T-helper 2 cell treated with Interferon-gamma antibody and Interleukin-4, amounts not matched to agents 5 μg/mL and 100 μg/mL, for 36 hours (primary cell): ENCODE data around the gene C19orf81.
A peak's percentile ranks its signal among the peaks of the same experiment; 100 is the strongest.

ENCODE experiments used
- DNase-seq: peaks from one replicate; pipeline ENCODE4 v3.0.0; 2021; ENCODE audit warnings: low spot score
- H3K27ac Mint-ChIP-seq: one replicate; pipeline ENCODE4 v1.8.0; 2021; ENCODE audit warnings: mild to moderate bottlenecking, mixed read lengths
- H3K27me3 Mint-ChIP-seq: one replicate; pipeline ENCODE4 v1.8.0; 2021; ENCODE audit warnings: low read depth, mixed read lengths
- H3K36me3 Mint-ChIP-seq: one replicate; pipeline ENCODE4 v1.8.0; 2021; ENCODE audit warnings: low read depth, mixed read lengths
- H3K4me1 Mint-ChIP-seq: one replicate; pipeline ENCODE4 v1.8.0; 2021; ENCODE audit warnings: low read depth, mixed read lengths
- H3K4me3 Mint-ChIP-seq: one replicate; pipeline ENCODE4 v1.8.0; 2022; ENCODE audit warnings: mild to moderate bottlenecking, moderate library complexity, mixed read lengths
- H3K9me3 Mint-ChIP-seq: one replicate; pipeline ENCODE4 v1.8.0; 2021; ENCODE audit warnings: mixed read lengths

The C19orf81 gene

DNA sequence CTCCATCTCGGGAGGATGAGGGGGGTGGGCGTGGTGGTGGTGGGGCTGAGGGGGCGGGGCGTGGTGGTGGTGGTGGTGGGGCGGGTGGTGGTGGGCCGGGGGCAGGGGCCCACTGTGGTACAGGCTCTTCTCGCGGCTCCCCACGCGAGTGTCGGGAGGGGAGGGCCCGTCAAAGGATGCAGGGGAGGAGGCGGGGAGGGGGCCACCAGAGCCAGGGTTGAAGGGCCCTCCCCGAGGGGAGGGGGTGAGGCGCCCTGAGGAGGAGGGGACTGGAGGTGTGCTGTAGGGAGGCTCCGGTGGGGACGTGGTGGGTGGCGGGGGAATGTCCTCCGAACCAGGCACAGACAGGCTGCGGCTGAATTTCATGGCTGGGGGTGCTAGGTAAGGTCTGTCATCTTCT lies 19.6 kb downstream of the C19orf81 start:
- no peak overlapping the region for H3K27ac Mint-ChIP-seq
- H3K9me3 Mint-ChIP-seq = no peaks in the 10 kb centered on the region
- no peak for DNase-seq
- no peaks in the 10 kb centered on the region for H3K36me3 Mint-ChIP-seq
- H3K27me3 Mint-ChIP-seq = peaks cover 50% of the 10 kb centered on the region
- H3K4me3 Mint-ChIP-seq = no peak overlapping the region
- H3K4me1 Mint-ChIP-seq = no peaks in the 10 kb centered on the region

DNA sequence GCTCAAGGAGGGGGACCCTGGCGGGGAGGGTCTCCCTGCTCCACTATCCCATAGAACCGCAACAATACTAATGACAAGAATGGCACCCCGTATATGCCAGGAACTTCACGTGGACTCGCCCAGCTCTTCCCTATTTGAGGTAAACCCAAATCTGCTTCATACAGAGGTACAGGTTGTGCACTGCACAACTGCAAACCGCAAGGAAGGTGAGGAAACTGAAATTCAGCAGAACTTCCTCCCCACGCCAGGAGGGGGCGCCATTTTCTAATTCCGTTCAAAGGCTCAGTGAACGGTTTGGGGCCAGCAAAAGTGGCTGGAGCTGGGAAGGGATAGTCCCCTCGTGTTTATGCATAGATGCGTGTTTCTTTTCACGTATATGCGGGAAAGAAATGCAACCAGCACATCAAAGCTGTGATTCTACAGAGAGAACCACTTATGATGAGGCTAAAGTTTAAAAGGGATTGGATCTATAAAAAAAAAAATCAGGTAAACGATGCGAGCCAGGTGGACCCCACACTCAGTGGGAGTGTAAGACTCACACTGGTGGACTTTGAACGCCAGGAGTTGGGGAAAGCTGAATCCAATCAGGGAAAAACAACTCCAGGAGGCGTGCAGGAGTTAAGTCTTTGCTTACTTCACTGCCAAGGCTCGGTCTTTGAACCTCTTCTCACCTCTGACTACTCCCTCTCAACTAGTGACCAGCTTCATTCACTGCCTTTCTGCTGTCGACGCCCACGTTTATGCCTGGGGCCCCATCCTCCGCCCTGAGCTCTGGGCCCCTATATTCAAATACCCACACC lies 20.3 kb downstream of the C19orf81 start:
- no peak overlapping the region for H3K27ac Mint-ChIP-seq
- DNase-seq = peak; percentile 19
- no peaks in the 10 kb centered on the region for H3K4me1 Mint-ChIP-seq
- H3K9me3 Mint-ChIP-seq = no peaks in the 10 kb centered on the region
- H3K27me3 Mint-ChIP-seq = peaks cover 50% of the 10 kb centered on the region
- no peaks in the 10 kb centered on the region for H3K36me3 Mint-ChIP-seq
- no peak overlapping the region for H3K4me3 Mint-ChIP-seq

DNA sequence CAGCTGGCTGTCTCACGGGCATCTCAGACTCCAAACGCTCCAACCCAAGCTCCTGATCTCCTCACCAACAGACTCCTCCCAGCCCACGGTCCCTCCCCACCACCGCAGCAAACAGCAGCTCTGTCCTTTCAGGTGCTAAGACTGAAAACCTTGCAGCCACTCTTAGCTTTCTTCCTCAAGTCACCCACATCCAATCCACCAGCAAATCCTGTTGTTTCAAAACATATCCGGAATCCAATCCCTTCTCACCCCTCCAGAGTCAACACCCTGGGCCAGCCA lies 20.8 kb downstream of the C19orf81 start:
- Mint-ChIP-seq H3K36me3 (no peaks in the 10 kb centered on the region), H3K4me1 (no peaks in the 10 kb centered on the region), H3K27ac (no peak overlapping the region), H3K4me3 (no peak overlapping the region), H3K9me3 (no peaks in the 10 kb centered on the region), H3K27me3 (peaks cover 47% of the 10 kb centered on the region)
- DNase-seq = no peak

DNA sequence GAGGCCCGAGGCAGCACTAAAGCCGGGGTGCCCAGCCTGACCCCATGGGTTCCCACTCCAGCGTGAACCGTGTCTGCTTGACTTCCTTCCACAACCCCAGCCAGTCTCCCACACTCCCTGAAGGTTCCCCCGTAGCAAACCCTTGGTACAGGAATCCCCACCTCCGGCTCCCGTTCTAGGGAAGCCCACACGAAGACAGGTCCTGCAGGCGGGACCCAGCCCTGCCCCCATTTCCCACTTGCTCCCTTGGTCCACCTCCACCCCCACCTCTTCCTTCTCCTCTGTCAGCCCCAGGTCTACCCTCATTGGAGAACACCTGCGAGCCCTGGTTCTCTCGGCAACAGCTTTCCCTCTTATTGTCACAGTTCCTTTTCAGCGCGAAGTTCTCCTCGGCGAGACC lies 23.9 kb downstream of the C19orf81 start:
- Mint-ChIP-seq H3K27me3 (peaks cover 46% of the 10 kb centered on the region), H3K36me3 (no peaks in the 10 kb centered on the region), H3K27ac (no peak overlapping the region), H3K9me3 (no peaks in the 10 kb centered on the region), H3K4me1 (no peaks in the 10 kb centered on the region), H3K4me3 (no peak overlapping the region)
- no peak for DNase-seq

DNA sequence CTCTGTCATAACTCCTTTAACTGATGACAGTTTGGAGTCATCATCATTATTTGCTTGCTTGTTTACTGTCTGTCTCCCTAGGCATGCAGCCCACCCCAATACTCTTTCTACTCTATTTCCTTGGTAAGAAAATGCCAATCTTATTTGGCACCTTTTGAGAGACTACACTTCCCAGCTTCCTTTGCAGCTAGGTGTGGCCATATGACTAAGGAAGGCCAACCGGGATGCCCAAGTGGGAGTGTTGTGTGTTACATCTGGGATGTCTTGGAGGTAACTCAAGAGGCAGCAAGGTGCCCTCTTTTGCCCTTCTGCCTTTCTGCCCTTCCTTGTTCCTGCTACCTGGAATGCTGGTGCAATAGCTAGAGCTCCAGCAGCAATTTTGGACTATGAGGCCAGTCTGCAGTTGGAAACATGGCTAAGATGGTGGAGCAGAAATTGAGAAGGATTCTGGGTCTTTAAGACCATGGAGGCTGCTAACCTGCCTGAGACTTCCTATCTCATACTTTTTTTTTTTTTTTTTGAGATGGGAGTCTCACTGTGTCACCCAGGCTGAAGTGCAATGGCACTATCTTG lies 27.5 kb downstream of the C19orf81 start:
- H3K36me3 Mint-ChIP-seq = no peaks in the 10 kb centered on the region
- H3K27ac Mint-ChIP-seq = no peak overlapping the region
- no peaks in the 10 kb centered on the region for H3K9me3 Mint-ChIP-seq
- H3K27me3 Mint-ChIP-seq = peaks cover 34% of the 10 kb centered on the region
- H3K4me3 Mint-ChIP-seq = no peak overlapping the region
- no peak for DNase-seq
- peaks cover 7% of the 10 kb centered on the region for H3K4me1 Mint-ChIP-seq

DNA sequence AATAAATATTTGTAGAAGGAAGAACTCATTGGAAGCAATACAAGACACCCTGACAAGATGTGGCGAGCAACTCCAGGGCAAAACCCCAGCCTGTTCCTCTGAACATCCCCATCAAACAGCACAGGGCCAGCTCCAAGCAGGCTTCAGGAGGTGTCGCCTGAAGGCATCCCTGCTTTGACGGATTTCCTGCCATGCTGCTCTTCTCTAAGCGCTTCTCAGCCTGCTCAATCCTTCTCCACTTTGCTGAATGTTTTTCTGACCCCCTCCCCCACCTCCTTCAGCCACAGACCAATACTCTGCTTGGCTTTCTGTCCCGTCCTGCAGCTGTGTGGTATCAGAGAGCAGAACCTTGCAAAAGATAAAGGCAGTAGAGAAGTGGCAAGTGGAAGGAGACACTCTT lies 28.4 kb downstream of the C19orf81 start:
- Mint-ChIP-seq H3K4me3 (no peak overlapping the region), H3K36me3 (no peaks in the 10 kb centered on the region), H3K27me3 (peaks cover 33% of the 10 kb centered on the region)

DNA sequence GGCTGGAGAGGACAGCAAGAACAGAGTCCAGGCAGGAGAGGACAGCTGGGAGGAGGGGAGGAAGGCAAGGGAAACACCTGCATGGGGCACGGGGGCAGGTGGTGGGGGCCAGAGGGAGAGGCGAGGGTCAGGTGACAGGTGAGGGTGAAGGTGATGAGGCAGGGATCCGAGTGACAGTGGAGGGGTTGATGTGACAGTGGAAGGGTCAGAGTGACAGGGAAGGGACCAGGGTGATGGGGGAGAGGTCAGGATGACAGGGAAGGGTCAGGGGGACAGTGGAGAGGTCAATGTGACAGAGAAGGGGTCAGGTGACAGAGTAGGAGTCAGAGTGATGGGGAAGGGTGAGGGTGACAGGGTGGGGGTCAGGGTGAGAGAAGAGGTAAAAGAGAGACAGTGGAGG lies 29.1 kb downstream of the C19orf81 start:
- Mint-ChIP-seq H3K27me3 (peaks cover 26% of the 10 kb centered on the region), H3K4me1 (peaks cover 7% of the 10 kb centered on the region), H3K9me3 (no peaks in the 10 kb centered on the region), H3K4me3 (no peak overlapping the region), H3K36me3 (no peaks in the 10 kb centered on the region), H3K27ac (no peak overlapping the region)
- no peak for DNase-seq

More for the DNA sequence above, 28.4 kb downstream of the C19orf81 start:
- Mint-ChIP-seq H3K4me1 (peaks cover 7% of the 10 kb centered on the region), H3K9me3 (no peaks in the 10 kb centered on the region), H3K27ac (no peak overlapping the region)
- DNase-seq = no peak

DNA sequence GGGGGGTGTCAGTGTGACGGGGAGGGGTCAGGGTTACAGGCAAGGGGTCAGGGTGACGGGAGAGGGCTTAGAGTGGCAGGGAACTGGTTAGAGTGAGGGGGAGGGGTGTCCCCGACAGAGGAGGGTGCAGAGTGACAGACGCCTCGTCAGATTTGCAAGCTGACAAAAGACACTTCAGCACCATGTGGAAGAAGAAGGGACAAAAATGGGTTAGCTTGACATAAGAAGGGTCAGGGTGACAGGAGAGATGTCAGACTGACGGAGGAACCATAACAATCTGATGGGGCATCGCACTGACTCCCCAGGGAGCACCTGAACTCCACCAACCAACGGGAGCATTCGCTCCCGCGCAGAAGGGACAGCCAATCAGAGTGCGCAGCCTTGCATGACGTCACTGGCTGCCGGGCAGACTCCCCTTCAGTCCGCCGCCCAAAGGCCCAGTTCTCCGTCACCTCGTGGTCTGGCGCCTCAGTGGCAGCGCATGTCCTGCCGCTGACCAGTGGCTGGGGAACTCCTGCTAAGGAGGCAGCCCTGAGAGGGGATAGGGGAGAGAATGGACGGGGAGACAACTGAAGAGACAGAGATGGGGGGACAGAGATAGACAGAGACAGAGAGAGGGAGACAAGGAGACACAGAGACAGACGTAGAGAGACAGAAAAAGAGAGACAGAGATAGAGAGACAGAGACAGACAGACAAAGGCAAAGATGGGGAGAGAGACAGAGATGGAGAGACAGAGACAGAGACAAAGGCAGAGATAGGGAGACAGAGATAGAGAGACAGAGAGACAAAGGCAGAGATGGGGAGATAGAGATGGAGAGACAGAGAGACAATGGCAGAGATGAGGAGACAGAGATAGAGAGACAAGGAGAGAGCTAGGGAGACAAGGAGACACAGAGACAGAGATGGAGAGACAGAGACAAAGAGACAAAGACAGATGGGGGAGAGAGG lies 30.2 kb downstream of the C19orf81 start:
- peak; percentile 74 for DNase-seq
- H3K27ac Mint-ChIP-seq = peak overlapping the region; percentile 53
- H3K4me1 Mint-ChIP-seq = peaks cover 7% of the 10 kb centered on the region
- H3K4me3 Mint-ChIP-seq = no peak overlapping the region
- H3K9me3 Mint-ChIP-seq = no peaks in the 10 kb centered on the region
- H3K27me3 Mint-ChIP-seq = peaks cover 22% of the 10 kb centered on the region
- no peaks in the 10 kb centered on the region for H3K36me3 Mint-ChIP-seq

DNA sequence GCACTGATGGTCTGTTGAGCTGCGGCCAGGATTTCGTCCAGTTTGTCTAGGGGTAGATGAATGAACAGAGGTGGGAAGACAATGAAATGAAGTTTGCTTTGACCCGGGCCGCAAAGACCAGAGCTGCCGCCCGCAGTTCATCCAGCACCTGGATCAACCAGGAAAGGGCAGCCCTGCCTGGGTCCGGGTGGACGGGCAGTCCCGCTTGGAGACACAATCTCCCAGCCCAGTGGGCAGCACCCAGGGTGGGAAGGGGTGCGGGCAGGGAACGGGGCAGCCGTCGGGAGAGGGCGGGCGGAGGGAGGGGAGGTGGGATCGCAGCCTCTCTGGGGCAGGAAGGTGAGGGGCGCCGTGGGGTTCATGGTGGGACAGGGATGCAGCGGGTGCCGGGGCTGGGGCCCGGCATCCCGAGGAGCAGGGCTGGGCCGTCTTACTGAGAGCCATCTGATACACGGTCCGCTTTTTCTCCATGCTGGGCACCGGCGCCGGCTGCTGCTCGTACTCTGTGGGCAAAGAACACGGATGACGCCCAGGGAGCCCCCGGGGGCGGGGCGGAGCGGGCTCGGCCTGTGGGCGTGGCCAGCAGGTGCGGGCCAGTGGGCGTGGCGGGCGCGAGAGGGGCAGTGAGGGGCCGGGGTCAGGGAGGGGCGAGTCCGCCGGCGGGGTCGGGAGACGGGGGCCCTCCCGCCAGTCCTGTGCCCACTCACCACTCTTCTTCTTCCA lies 37.2 kb downstream of the C19orf81 start:
- no peaks in the 10 kb centered on the region for H3K36me3 Mint-ChIP-seq
- H3K9me3 Mint-ChIP-seq = no peaks in the 10 kb centered on the region
- no peaks in the 10 kb centered on the region for H3K4me1 Mint-ChIP-seq
- H3K27ac Mint-ChIP-seq = no peak overlapping the region
- peaks cover 22% of the 10 kb centered on the region for H3K27me3 Mint-ChIP-seq
- no peak for DNase-seq
- H3K4me3 Mint-ChIP-seq = no peak overlapping the region

DNA sequence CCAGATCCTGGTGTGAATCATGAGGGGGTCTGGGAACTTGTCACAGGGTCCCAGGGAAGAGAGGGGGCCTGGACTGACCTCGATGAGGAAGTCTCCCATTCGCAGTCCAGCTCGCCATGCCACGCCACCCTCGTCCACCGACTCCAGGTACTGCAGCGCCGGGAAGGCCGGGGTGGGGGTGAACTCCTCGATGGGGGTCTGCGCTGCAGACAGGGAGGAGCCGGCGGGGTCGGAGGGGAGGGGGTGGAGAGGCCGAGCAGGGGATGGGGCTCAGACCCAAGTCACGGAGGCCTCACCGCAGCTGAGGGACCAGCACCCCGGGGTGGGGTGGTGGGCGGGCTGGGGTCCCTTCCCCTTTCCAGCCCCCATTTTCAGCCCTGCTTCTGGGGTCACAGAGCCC lies 39.5 kb downstream of the C19orf81 start:
- Mint-ChIP-seq H3K9me3 (no peaks in the 10 kb centered on the region), H3K36me3 (no peaks in the 10 kb centered on the region), H3K4me3 (no peak overlapping the region), H3K27me3 (peaks cover 28% of the 10 kb centered on the region), H3K27ac (no peak overlapping the region), H3K4me1 (no peaks in the 10 kb centered on the region)
- DNase-seq = no peak

DNA sequence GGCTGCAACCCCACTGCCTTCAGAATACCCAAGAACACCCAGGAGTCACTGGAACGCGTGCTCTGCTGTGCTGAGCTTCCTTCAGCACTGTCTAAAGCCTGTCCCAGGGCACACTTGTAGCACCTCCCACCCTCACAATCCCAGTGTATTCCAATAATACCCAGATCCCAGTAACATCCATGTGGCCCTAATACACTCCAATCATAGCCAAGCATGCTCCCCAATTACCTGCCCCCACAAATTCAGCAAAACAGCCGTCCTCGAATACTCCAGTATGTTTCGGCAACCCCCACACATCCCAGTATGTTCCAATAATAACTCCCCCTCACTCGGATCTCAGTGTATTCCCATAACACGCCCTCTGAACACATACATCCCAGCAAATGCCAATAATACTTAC lies 41.2 kb downstream of the C19orf81 start:
- no peak for DNase-seq
- peaks cover 26% of the 10 kb centered on the region for H3K27me3 Mint-ChIP-seq
- H3K27ac Mint-ChIP-seq = no peak overlapping the region
- no peaks in the 10 kb centered on the region for H3K4me1 Mint-ChIP-seq
- H3K9me3 Mint-ChIP-seq = no peaks in the 10 kb centered on the region
- H3K36me3 Mint-ChIP-seq = no peaks in the 10 kb centered on the region
- H3K4me3 Mint-ChIP-seq = no peak overlapping the region

DNA sequence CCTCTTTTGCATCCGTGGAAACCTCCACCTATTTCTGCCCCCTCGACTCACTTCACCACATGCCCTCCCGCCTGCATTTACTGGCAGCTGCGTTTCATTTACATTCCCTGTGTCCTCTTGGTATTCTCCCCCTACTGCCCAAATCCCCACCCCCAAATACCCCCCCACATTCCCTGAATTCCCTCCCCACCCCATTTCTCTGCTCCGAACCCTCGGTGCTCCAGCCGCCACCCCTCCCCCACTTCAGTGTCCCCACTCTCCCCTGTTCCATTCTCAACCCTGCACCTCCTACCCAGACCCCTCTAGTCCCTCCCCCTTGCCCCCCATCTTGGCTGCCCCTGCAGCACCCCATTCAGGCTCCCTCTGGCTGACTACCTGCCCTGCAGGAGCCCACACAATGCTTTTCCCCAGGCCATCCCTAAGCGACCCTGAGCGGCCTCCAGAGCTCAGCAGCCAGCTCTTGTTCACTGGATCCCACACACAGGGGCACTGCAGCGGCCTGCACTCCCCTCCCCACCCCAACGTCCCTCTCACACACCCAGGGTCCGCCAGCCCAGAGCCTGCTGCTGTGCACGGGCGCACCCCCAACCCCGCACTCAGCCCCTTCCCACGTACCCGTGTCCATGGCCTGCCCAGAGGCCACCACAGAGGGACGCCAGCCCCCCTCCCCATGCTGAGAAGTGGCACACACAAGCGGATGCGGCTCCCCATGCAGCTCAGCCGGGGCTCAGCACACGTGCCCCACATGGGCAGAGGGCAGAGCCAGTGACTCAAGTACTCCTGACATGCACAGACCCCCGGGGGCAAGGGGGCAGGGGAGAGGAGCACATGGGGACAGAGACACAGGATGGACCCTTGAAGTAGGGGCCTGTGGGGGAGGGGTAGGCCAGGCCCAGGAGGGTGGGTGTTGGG lies 44.1 kb downstream of the C19orf81 start:
- peaks cover 28% of the 10 kb centered on the region for H3K27me3 Mint-ChIP-seq
- DNase-seq = no peak
- no peak overlapping the region for H3K27ac Mint-ChIP-seq
- no peaks in the 10 kb centered on the region for H3K36me3 Mint-ChIP-seq
- H3K4me1 Mint-ChIP-seq = no peaks in the 10 kb centered on the region
- no peaks in the 10 kb centered on the region for H3K9me3 Mint-ChIP-seq
- H3K4me3 Mint-ChIP-seq = no peak overlapping the region

DNA sequence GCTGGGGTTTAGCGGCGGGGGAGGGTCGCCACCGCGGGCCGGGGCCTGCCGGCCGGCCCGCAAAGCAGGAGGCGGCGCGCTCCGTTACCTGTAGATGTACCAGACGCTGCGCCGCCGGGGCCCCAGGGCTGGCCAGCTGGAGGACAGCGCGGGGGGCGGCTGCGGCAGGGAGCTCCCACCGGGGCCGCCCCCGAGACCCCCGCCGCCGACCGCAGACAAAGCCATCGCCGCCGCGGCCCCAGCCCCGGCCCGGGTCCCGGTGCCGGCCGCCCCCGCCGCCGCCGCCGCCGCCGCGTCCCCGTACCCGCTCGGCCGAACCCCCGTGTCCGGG lies 45.5 kb downstream of the C19orf81 start:
- no peak overlapping the region for H3K4me3 Mint-ChIP-seq
- H3K36me3 Mint-ChIP-seq = no peaks in the 10 kb centered on the region
- no peaks in the 10 kb centered on the region for H3K9me3 Mint-ChIP-seq
- no peaks in the 10 kb centered on the region for H3K4me1 Mint-ChIP-seq
- H3K27ac Mint-ChIP-seq = no peak overlapping the region
- peaks cover 31% of the 10 kb centered on the region for H3K27me3 Mint-ChIP-seq
- no peak for DNase-seq
